ENCODE results near the gene CA4. TPM values are rescaled to one million over a fixed set of nuclear protein-coding genes. Genes with fewer than 3 reads are reported as not detected.
A peak's percentile ranks its signal among the peaks of the same experiment; 100 is the strongest.
"Not testable (repeated sequence)": the region's sequence is repeated elsewhere in the genome, so short reads cannot be mapped to it uniquely, and the experiment has no call there.

CA4 gene
- total RNA-seq, 5 donors from 2014 or later (not counting 1 experiment from before 2014, with no cell fraction given) = not detected

GRCh38 chr17:60170835-60171752 is 21.3 kb downstream of the CA4 start:
- no peaks in the 10 kb centered on the region for H3K36me3 Mint-ChIP-seq
- H3K27me3 Mint-ChIP-seq = no peaks in the 10 kb centered on the region
- H3K27ac ChIP-seq (ENCODE audit: low read length) = no peak overlapping the region
- CTCF ChIA-PET = interaction anchor here in 1 of 2 donors (0.6 kb wide), 1 partner anchor 65 kb away, joined by 4 read pairs; no protein-coding TSS in a partner anchor
- no peaks in the 10 kb centered on the region for H3K9me3 ChIP-seq
- no peak for DNase-seq
- H3K4me1 ChIP-seq (ENCODE audit: control insufficient read depth in 1 of 2, extremely low read depth in 1 of 2, insufficient read depth in 2 of 2, low read length in 2 of 2) = peaks cover 0 to 12% of the 10 kb centered on the region in 2 experiments
- peak overlapping the region in 1 of 3 donors; percentile 30 for H3K4me3 Mint-ChIP-seq
- no peak overlapping the region for H3K4me3 ChIP-seq (ENCODE audit: control insufficient read depth in 1 of 2, extremely low read depth in 1 of 2, low read length in 1 of 2)
- no peaks in the 10 kb centered on the region for H3K9me3 Mint-ChIP-seq
- H3K27me3 ChIP-seq (replicated peaks in 1 of 2; ENCODE audit: control insufficient read depth in 2 of 2, extremely low read depth in 1 of 2, insufficient read depth in 2 of 2, low read length in 1 of 2) = peaks cover 0 to 7% of the 10 kb centered on the region in 2 experiments
- no peaks in the 10 kb centered on the region for H3K36me3 ChIP-seq (ENCODE audit: control insufficient read depth in 2 of 2, extremely low read depth in 1 of 2, insufficient read depth in 1 of 2, low read length in 1 of 2)
- peaks cover 14 to 20% (median 16%) of the 10 kb centered on the region in 3 donors for H3K4me1 Mint-ChIP-seq
- POLR2A ChIA-PET = interaction anchor here in 1 of 2 donors (0.6 kb wide), 1 partner anchor 82 kb away, joined by 5 read pairs; no protein-coding TSS in a partner anchor
- H3K27ac Mint-ChIP-seq = peak overlapping the region; percentile 3 to 69
- ATAC-seq (replicated peaks in 1 of 4) = no peak
- 92% methylated on average over 4 of the region's 8 CpGs for WGBS (ENCODE audit: insufficient coverage)

GRCh38 chr17:60171753-60172079 is 21.9 kb downstream of the CA4 start:
- CTCF ChIA-PET = no interaction called here
- POLR2A ChIA-PET = no interaction called here

GRCh38 chr17:60173304-60173819 is 23.6 kb downstream of the CA4 start:
- ATAC-seq (replicated peaks in 1 of 4) (no peak), DNase-seq (no peak)
- Histone ChIP-seq H3K4me3 (ENCODE audit: control insufficient read depth in 1 of 2, extremely low read depth in 1 of 2, low read length in 1 of 2) (no peak overlapping the region), H3K27me3 (replicated peaks in 1 of 2; ENCODE audit: control insufficient read depth in 2 of 2, extremely low read depth in 1 of 2, insufficient read depth in 2 of 2, low read length in 1 of 2) (no peaks in the 10 kb centered on the region), H3K9me3 (no peaks in the 10 kb centered on the region), H3K27ac (ENCODE audit: low read length) (no peak overlapping the region), H3K36me3 (ENCODE audit: control insufficient read depth in 2 of 2, extremely low read depth in 1 of 2, insufficient read depth in 1 of 2, low read length in 1 of 2) (no peaks in the 10 kb centered on the region), H3K4me1 (ENCODE audit: control insufficient read depth in 1 of 2, extremely low read depth in 1 of 2, insufficient read depth in 2 of 2, low read length in 2 of 2) (peaks cover 0 to 11% of the 10 kb centered on the region in 2 experiments)
- no peak overlapping the region for H3K4me3 Mint-ChIP-seq
- H3K9me3 Mint-ChIP-seq = no peaks in the 10 kb centered on the region
- H3K27ac Mint-ChIP-seq = no peak overlapping the region
- H3K27me3 Mint-ChIP-seq = no peaks in the 10 kb centered on the region
- 100% methylated on average over 1 of the region's 2 CpGs for WGBS (ENCODE audit: insufficient coverage)
- H3K4me1 Mint-ChIP-seq = peaks cover 14 to 18% (median 16%) of the 10 kb centered on the region in 3 donors
- ChIA-PET CTCF (no interaction called here), POLR2A (interaction anchor here in 1 of 2 donors (0.5 kb wide), 1 partner anchor 352 kb away, joined by 3 read pairs; no protein-coding TSS in a partner anchor)
- peaks cover 8% of the 10 kb centered on the region for H3K36me3 Mint-ChIP-seq

More at GRCh38 chr17:60171753-60172079, 21.9 kb downstream of the CA4 start:
- WGBS (ENCODE audit: insufficient coverage) = 97% methylated on average over 8 of the region's 8 CpGs
- no peak overlapping the region for H3K4me3 Mint-ChIP-seq
- H3K9me3 Mint-ChIP-seq = no peaks in the 10 kb centered on the region
- peaks cover 0 to 7% of the 10 kb centered on the region in 2 experiments for H3K27me3 ChIP-seq (replicated peaks in 1 of 2; ENCODE audit: control insufficient read depth in 2 of 2, extremely low read depth in 1 of 2, insufficient read depth in 2 of 2, low read length in 1 of 2)
- no peak for ATAC-seq (replicated peaks in 1 of 4)
- no peaks in the 10 kb centered on the region for H3K27me3 Mint-ChIP-seq
- H3K36me3 ChIP-seq (ENCODE audit: control insufficient read depth in 2 of 2, extremely low read depth in 1 of 2, insufficient read depth in 1 of 2, low read length in 1 of 2) = no peaks in the 10 kb centered on the region
- no peak overlapping the region for H3K27ac ChIP-seq (ENCODE audit: low read length)
- no peak overlapping the region for H3K4me3 ChIP-seq (ENCODE audit: control insufficient read depth in 1 of 2, extremely low read depth in 1 of 2, low read length in 1 of 2)
- no peaks in the 10 kb centered on the region for H3K9me3 ChIP-seq
- H3K36me3 Mint-ChIP-seq = peaks cover 5% of the 10 kb centered on the region
- H3K27ac Mint-ChIP-seq = peak overlapping the region in 1 of 2 donors; percentile 6
- H3K4me1 ChIP-seq (ENCODE audit: control insufficient read depth in 1 of 2, extremely low read depth in 1 of 2, insufficient read depth in 2 of 2, low read length in 2 of 2) = peaks cover 0 to 11% of the 10 kb centered on the region in 2 experiments
- DNase-seq = no peak
- H3K4me1 Mint-ChIP-seq = peaks cover 14 to 18% (median 16%) of the 10 kb centered on the region in 3 donors

GRCh38 chr17:60174035-60174434 is 24.3 kb downstream of the CA4 start:
- WGBS (ENCODE audit: insufficient coverage) = 79% methylated on average over 2 of the region's 3 CpGs
- Mint-ChIP-seq H3K4me1 (peaks cover 14 to 18% (median 16%) of the 10 kb centered on the region in 3 donors), H3K36me3 (peaks cover 13% of the 10 kb centered on the region), H3K27me3 (no peaks in the 10 kb centered on the region), H3K27ac (no peak overlapping the region), H3K4me3 (no peak overlapping the region), H3K9me3 (no peaks in the 10 kb centered on the region)
- ATAC-seq (replicated peaks in 1 of 4) = no peak
- peaks cover 0 to 11% of the 10 kb centered on the region in 2 experiments for H3K4me1 ChIP-seq (ENCODE audit: control insufficient read depth in 1 of 2, extremely low read depth in 1 of 2, insufficient read depth in 2 of 2, low read length in 2 of 2)
- no peak overlapping the region for H3K27ac ChIP-seq (ENCODE audit: low read length)
- H3K4me3 ChIP-seq (ENCODE audit: control insufficient read depth in 1 of 2, extremely low read depth in 1 of 2, low read length in 1 of 2) = no peak overlapping the region
- ChIA-PET CTCF (no interaction called here), POLR2A (interaction anchor here in 1 of 2 donors (0.5 kb wide), 1 partner anchor 351 kb away, joined by 3 read pairs; no protein-coding TSS in a partner anchor)
- H3K9me3 ChIP-seq = no peaks in the 10 kb centered on the region
- peaks cover 0 to 1% of the 10 kb centered on the region in 2 donors for H3K36me3 ChIP-seq (ENCODE audit: control insufficient read depth in 2 of 2, extremely low read depth in 1 of 2, insufficient read depth in 1 of 2, low read length in 1 of 2)
- no peaks in the 10 kb centered on the region for H3K27me3 ChIP-seq (replicated peaks in 1 of 2; ENCODE audit: control insufficient read depth in 2 of 2, extremely low read depth in 1 of 2, insufficient read depth in 2 of 2, low read length in 1 of 2)
- DNase-seq = no peak

- H3K27ac ChIP-seq (ENCODE audit: low read length); H3K27me3 Mint-ChIP-seq; H3K9me3 Mint-ChIP-seq; H3K4me3 Mint-ChIP-seq; H3K27me3 ChIP-seq (replicated peaks in 1 of 2; ENCODE audit: control insufficient read depth in 2 of 2, extremely low read depth in 1 of 2, insufficient read depth in 2 of 2, low read length in 1 of 2); ATAC-seq (replicated peaks in 1 of 4); DNase-seq; H3K36me3 ChIP-seq (ENCODE audit: control insufficient read depth in 2 of 2, extremely low read depth in 1 of 2, insufficient read depth in 1 of 2, low read length in 1 of 2); POLR2A ChIA-PET; CTCF ChIA-PET; H3K9me3 ChIP-seq; H3K4me3 ChIP-seq (ENCODE audit: control insufficient read depth in 1 of 2, extremely low read depth in 1 of 2, low read length in 1 of 2); H3K27ac Mint-ChIP-seq: not testable (repeated sequence)
- H3K4me1 ChIP-seq (ENCODE audit: control insufficient read depth in 1 of 2, extremely low read depth in 1 of 2, insufficient read depth in 2 of 2, low read length in 2 of 2) = peaks cover 0 to 11% of the 10 kb centered on the region in 2 experiments
- WGBS (ENCODE audit: insufficient coverage) = 87% methylated on average over 3 of the region's 6 CpGs
- peaks cover 13% of the 10 kb centered on the region for H3K36me3 Mint-ChIP-seq
- peaks cover 11 to 17% (median 14%) of the 10 kb centered on the region in 3 donors for H3K4me1 Mint-ChIP-seq
Observed at GRCh38 chr17:60174767-60175166, 25.0 kb downstream of the CA4 start.

- ATAC-seq (replicated peaks in 1 of 4) = not testable (repeated sequence)
Observed at GRCh38 chr17:60176763-60177162, 27.0 kb downstream of the CA4 start.

More at GRCh38 chr17:60176763-60177162, 27.0 kb downstream of the CA4 start:
- peaks cover 27% of the 10 kb centered on the region for H3K36me3 Mint-ChIP-seq
- CTCF ChIA-PET = interaction anchor here in 1 of 2 donors (0.6 kb wide), 1 partner anchor 293 kb away, joined by 3 read pairs; no protein-coding TSS in a partner anchor
- POLR2A ChIA-PET; H3K27me3 ChIP-seq (replicated peaks in 1 of 2; ENCODE audit: control insufficient read depth in 2 of 2, extremely low read depth in 1 of 2, insufficient read depth in 2 of 2, low read length in 1 of 2); H3K4me3 Mint-ChIP-seq; H3K27ac Mint-ChIP-seq; H3K4me1 Mint-ChIP-seq; H3K4me3 ChIP-seq (ENCODE audit: control insufficient read depth in 1 of 2, extremely low read depth in 1 of 2, low read length in 1 of 2); H3K9me3 ChIP-seq; DNase-seq; H3K27ac ChIP-seq (ENCODE audit: low read length); H3K4me1 ChIP-seq (ENCODE audit: control insufficient read depth in 1 of 2, extremely low read depth in 1 of 2, insufficient read depth in 2 of 2, low read length in 2 of 2); H3K9me3 Mint-ChIP-seq; H3K27me3 Mint-ChIP-seq: not testable (repeated sequence)
- WGBS (ENCODE audit: insufficient coverage) = 100% methylated on average over 2 of the region's 5 CpGs
- H3K36me3 ChIP-seq (ENCODE audit: control insufficient read depth in 2 of 2, extremely low read depth in 1 of 2, insufficient read depth in 1 of 2, low read length in 1 of 2) = peaks cover 0 to 13% of the 10 kb centered on the region in 2 donors

Measured in T-cell (primary cell).